Activated CD8-positive, alpha-beta memory T cell treated with anti-CD3 and anti-CD28 coated beads, Interleukin-2, amount 50 U/mL, for 24 hours (primary cell): ENCODE data around the gene COL26A1.
"Not testable (repeated sequence)": the region's sequence is repeated elsewhere in the genome, so short reads cannot be mapped to it uniquely, and the experiment has no call there.

Source experiments
- DNase-seq: peaks from one replicate; pipeline ENCODE4 v3.0.0-alpha.2; 2020; ENCODE audit errors: extremely low read depth

The COL26A1 gene

GRCh38 chr7:101496017-101496416 is 133.3 kb downstream of the COL26A1 start:
- DNase-seq, result no peak

DNA sequence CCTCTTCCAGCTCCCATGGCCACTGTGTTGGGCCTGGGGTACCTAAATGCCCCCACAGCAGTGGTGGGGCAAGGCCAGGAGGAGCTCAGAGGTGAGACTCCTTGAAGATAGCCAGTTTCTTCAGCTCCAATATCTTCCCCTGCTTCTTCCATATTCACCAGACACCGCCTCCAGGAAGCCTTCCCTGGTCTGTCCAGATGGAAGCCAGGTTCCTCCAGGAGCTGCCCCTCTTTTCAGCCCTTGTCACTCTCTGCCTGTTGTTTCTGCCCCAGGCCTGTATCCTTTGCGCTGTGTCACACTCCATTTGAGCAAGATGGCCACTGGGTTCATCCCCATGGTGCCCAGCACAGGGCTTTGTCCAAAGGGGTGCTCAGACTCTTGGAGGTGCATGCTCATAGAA is 138.7 kb downstream of the COL26A1 start:
- no peak for DNase-seq

DNA sequence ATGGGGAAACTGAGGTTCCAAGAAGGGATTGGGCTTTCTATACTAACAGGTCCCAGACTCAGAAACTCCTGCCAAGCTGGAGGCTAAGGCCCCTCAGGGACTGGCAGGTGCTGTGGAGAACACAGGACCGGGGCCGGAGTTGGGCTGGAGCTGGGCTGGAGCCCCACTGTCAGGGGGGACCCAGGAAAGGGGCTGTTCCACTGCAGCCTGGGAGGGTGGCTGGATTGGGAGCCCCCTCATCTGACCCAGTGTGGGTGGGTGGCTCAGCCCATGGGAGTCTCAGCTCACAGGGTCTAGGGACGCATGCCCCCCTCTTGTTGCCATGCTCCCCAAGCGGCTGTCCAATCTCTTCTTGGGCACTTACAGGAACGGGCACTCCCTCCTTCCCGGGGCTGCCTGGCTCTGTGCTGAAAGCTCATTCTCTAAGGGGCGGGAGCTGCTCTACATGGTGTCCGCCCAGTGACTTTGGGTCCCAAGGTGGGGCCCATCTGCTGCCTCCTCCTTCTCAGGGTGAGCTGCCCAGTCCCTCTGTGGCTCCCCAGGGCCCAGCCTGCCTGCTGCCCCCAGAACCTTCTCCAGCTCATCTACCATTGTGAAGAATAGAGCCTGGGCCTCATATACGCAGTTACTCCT is 139.9 kb downstream of the COL26A1 start:
- no peak for DNase-seq

- DNase-seq, result not testable (repeated sequence)
These were observed 142.8 kb downstream of the COL26A1 start for GRCh38 chr7:101505510-101505909.

DNA sequence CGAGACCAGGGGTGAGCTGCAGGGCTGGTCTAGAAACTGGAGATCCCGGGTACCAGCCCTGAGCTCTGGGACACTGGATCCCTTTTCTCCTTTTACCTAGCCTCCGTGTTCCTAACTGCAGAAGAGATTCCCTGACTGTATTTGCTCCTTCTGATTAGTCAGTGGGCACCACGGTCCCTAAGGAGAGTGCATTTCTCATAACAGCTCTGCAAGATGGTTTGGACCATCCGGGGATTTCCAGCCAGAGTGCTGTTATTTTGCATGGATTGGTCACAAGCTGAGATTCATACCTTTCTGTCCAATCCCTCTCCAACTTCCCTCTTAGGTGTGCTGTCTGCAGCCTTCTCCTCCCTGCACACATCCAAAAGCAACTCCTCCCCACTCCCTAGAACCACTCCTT is 143.9 kb downstream of the COL26A1 start:
- no peak for DNase-seq

DNA sequence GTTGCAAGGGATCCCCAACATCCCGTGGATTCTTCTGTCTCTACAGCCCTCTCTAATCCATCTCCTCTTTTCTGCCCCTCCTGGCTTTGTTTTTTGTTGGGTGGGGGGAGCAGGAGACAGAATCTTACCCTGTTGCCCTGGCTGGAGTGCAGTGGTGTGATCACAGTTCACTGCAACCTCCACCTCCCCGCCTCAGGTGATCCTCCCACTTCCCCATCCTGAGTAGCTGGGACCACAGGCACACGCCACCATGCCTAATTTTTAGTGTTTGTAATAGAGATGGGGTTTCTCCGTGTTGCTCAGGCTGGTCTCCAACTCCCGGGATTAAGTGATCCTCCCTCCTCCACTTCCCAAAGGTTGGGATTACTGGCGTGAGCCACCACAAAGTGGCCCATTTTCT is 144.7 kb downstream of the COL26A1 start:
- DNase-seq, result no peak

DNA sequence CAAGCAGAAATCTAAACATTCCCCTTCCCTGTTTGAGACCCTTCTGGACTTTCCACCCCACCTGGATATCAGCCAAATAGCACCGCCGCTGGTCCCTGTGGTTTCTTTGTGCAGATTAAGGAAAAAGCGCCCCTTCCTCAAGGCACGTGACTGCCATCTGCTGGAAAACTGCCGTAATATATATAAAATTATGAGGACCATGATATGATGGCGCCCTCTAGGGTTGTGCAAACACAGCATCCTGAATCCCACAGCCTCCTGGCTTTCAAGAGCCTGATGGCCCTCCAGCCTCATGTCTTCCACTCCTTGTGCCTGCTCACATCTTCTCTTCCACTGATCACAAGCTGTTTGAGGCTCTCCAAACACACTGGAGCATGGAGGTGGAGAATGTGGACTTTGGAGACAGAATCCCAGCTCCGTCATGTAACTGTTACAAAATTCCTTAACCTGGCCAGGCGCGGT is 145.1 kb downstream of the COL26A1 start:
- DNase-seq, result no peak

DNA sequence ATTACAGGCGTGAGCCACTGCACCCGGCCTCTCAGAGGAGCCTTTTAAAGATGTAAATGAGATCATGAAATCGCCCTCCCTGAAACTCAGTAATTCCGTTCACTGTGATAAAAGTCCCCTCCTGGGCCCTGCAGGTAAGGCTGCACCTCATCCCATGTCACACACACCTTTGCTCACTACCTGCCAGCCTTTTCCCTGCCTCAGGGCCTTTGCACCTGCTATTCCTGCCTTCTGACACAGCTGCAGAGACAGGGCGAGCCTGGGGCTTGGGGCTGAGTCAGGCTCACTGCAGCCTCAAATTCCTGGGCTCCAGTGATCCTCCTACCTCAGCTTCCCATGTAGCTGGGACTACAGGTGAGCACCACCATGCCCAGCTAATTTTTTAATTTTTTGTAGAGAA is 147.6 kb downstream of the COL26A1 start:
- DNase-seq, result no peak

DNA sequence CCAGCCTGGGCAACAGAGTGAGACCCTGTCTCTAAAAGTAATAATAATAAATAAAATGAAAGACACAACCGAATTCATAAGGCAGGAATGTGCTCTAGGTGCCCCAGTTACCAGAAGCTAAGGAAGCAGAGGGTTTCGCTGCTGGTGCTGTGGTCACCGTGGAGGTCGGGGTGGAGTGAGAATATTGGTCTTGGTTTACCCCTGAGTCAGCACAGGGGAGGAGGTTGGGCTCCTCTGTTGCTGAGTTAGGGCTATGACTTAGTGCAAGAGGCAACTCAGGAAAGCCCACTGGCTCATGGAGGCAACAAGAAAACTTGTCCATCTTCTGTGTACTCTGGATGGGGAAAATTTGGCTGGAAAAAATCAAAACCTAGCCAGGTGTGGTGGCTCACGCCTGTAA is 149.3 kb downstream of the COL26A1 start:
- no peak for DNase-seq

DNA sequence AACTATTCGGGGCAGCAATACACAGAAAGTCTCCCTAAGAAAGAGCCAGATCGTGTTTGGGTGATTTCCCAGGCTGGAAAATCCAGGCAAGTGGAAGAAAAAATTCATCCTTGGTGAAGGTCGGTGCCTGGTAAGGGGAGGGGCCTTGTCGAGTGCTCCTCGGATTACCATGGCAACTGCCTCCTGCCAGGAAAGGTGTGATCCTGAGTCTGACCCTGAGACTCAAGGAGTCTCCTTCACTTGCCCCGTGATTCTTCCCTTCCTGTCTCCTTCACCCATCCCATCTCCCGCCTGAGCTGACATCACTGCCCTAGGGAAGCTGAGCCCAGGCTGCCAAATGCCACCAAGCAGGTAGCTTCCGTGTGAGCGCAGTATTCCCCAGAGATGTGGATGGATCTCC is 154.2 kb downstream of the COL26A1 start:
- DNase-seq, result no peak

- DNase-seq, result no peak
These were observed 154.6 kb downstream of the COL26A1 start for GRCh38 chr7:101517304-101517703.

- no peak for DNase-seq
These were observed 155.7 kb downstream of the COL26A1 start for GRCh38 chr7:101518336-101518735.

DNA sequence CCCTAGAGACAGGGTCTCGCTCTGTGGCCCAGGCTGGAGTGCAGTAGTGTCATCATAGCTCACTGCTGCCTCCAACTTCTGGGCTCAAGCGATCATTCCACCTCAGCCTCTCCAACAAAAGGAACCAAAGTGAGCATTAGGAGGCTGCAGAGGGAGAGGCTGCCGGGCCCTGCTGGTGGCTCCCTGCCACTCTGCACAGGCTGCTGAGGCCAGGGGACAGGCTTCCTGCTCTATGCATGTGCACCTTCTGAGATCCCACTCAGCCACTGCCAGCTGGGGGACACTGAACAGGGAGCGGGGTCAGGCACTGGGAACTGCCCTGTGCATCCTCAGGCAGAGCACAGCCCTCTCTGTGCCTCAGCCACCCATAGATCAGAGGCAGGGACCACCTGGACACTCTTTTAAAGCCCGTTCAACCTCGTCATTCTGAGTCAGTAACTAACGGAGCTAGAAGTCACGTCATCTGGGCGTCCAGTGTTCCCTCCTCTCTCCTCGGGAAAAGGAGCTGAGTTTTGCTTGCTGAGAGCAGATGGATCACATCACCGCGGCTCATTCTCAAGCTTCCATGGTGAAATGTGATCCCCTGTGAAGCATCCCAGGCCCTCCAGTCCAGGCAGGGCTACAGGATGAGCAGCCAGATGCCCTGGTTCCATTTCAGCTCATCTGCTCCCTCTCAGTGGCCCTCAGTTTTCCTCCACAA is 156.8 kb downstream of the COL26A1 start:
- DNase-seq, result no peak

GRCh38 chr7:101521430-101521925 is 158.8 kb downstream of the COL26A1 start:
- DNase-seq, result no peak

- no peak for DNase-seq
These were observed 159.3 kb downstream of the COL26A1 start for GRCh38 chr7:101522021-101522420.

- no peak for DNase-seq
These were observed 165.4 kb downstream of the COL26A1 start for GRCh38 chr7:101527844-101528667.

- no peak for DNase-seq
These were observed 166.9 kb downstream of the COL26A1 start for GRCh38 chr7:101529560-101529959.

DNA sequence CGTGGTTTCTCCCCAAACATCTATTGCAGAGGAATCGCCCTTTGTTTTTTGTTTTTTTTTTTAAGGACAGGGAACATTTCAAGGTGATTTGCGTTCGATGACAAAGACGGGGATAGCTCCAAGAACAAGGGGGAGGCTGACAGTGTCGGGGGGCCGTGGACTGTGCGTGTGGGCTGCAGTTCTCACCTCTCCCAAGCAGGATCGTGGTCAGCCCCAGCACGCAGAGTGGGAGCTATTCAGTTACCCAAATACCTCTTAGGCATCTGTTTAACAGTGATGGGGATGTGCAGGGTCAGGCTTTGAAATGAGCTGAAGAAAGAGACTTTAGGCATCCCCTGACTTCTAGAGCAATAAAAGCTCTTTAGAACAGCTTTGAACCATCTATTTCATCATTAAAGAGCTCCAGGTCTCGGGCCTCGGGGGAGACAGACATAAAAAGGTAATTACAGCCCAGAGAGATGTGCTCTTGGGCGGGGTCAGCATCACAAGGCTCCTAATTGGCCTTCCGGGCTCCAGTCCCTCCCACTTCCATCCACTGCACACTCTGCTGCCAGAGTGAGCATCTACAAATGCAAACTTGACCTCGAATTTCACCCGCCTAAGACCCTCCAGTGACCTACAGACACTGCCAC is 169.2 kb downstream of the COL26A1 start:
- DNase-seq, result no peak

DNA sequence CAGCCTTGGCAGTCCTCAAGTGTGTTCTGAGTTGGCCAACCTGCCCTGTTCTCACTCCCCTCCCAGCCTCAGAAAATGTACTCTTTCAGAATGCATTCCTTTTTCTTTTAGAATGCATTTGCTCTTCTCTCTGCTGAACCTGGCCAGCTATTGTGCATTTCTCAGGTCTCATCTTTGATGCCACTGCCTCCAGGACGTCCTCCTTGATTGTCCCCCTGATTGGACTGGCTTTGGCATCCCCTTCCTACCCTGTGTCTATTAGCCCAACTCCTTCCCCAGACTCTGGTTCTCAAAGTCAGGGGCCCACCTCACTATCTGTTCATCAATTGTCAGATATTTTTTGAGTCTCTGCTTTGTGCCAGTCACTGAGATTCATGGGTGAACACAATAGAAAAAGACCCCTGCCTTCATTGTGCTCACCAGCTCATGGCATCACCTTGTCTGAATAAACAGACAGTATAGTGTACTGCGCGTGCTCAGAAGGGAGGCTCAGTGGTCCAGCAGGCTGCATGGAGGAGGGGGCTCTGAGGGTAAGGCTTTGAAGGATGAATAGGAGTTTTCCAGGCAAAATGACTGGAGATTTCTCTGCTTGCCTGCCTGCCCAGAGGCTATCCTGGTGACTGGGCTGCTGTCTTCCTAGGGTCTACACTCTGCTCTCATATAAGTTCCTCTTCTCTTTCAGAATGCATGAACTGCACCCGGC is 169.9 kb downstream of the COL26A1 start:
- no peak for DNase-seq

GRCh38 chr7:101533103-101533465 is 170.4 kb downstream of the COL26A1 start:
- DNase-seq, result no peak

- DNase-seq, result no peak
These were observed 171.5 kb downstream of the COL26A1 start for GRCh38 chr7:101534015-101534803.
